ENCODE results near the gene AMDHD1. TPM values are rescaled to one million over a fixed set of nuclear protein-coding genes. Genes with fewer than 3 reads are reported as not detected.

AMDHD1 gene
- polyA plus RNA-seq, 3 donors, result 0.43 to 1.9 (median 1.0) TPM

DNA sequence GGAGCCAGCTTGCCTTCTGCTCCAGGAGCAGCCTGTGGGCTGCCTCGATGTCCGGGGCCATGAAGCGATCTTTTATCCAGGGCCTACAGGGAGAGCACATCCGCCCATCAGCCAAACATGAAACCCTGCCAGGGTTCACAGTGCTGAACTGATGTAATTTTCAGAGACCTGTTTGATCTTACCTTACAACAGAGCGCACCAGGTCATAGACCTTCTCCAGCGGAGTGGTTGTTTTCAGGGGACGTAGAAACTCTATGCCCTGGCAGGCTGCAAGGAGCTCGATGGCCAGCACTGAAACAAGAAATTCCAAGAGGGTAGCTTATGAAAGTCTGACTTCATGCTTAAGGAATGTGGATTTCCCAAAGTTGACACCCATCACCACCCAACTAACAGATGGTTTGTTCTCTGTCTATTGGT is 33.3 kb downstream of the AMDHD1 start:
- no peaks in the 10 kb centered on the region for H3K27me3 Mint-ChIP-seq (ENCODE audit: low read depth in 3 of 3)
- TF ChIP-seq CTCF (IDR thresholded peaks at IDR 0.05), result no peak

DNA sequence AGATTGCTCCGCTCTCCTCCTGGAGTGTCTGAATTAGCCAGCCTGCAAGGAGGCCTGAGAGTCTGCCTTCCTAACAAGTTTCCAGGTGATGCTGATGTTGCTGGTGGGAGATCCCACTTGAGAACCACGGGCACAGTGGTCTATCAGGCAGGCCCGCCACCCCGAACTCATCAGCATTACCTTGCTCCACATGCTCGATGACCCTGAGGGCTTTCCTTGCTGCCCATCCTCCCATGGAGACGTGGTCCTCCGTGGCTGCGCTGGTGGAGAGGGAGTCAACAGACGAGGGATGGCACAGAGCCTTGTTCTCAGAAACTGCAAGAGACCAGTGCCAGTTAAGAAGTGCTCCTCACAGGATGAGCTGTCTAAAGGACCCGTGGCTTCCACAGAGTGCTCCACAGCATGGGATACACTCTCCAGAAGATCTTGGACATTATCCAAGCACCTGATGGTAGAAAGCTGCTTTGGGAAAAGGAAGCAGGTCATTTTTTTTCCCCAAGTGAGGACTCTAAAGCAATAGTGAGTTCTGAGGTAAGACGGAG is 34.7 kb downstream of the AMDHD1 start:
- TF ChIP-seq CTCF (IDR thresholded peaks at IDR 0.05), result no peak
- Histone ChIP-seq H3K4me3 (replicated peaks in 1 of 3; ENCODE audit: low read depth in 2 of 3, low read length in 3 of 3) (no peak overlapping the region), H3K27ac (ENCODE audit: low read depth in 1 of 2, low read length in 2 of 2) (no peak overlapping the region), H3K27me3 (ENCODE audit: control insufficient read depth in 2 of 2, insufficient read depth in 2 of 2, low read length in 2 of 2) (no peaks in the 10 kb centered on the region), H2AFZ (ENCODE audit: insufficient read depth, low read depth, low read length, poor library complexity, severe bottlenecking) (no peak overlapping the region), H3K36me3 (replicated peaks in 1 of 2; ENCODE audit: control insufficient read depth in 1 of 2, insufficient read depth in 2 of 2, low read length in 2 of 2) (peaks cover 88 to 100% of the 10 kb centered on the region in 2 donors), H4K20me1 (ENCODE audit: insufficient read depth, low read length) (no peaks in the 10 kb centered on the region), H3K9me3 (replicated peaks in 1 of 2; ENCODE audit: control insufficient read depth in 1 of 2, insufficient read depth in 1 of 2, low read length in 2 of 2) (no peaks in the 10 kb centered on the region), H3K9ac (ENCODE audit: insufficient read depth, low read length, poor library complexity, severe bottlenecking) (no peak overlapping the region), H3K4me2 (replicated peaks; ENCODE audit: extremely low read depth, low read length, poor library complexity, severe bottlenecking) (no peak overlapping the region), H3K79me2 (ENCODE audit: insufficient read depth, low read length) (no peaks in the 10 kb centered on the region), H3K4me1 (ENCODE audit: control insufficient read depth in 1 of 2, insufficient read depth in 2 of 2, low read length in 2 of 2) (no peaks in the 10 kb centered on the region)
- intact Hi-C loops (cut with micrococcal nuclease), result no loop called here
- no peak overlapping the region for H3K4me3 Mint-ChIP-seq
- DNase-seq, result no peak
- peaks cover 2% of the 10 kb centered on the region for H3K4me1 Mint-ChIP-seq
- H3K36me3 Mint-ChIP-seq, result peaks cover 82 to 97% of the 10 kb centered on the region in 2 donors
- H3K9me3 Mint-ChIP-seq, result no peaks in the 10 kb centered on the region
- WGBS (ENCODE audit: insufficient coverage), result 79% methylated on average over 3 of the region's 11 CpGs
- H3K27me3 Mint-ChIP-seq (ENCODE audit: low read depth in 3 of 3), result no peaks in the 10 kb centered on the region
- H3K27ac Mint-ChIP-seq, result peak overlapping the region in 1 of 7 donors; percentile 8

More for the DNA sequence above, 33.3 kb downstream of the AMDHD1 start:
- no peaks in the 10 kb centered on the region for H3K9me3 ChIP-seq (replicated peaks in 1 of 2; ENCODE audit: control insufficient read depth in 1 of 2, insufficient read depth in 1 of 2, low read length in 2 of 2)
- no peak for DNase-seq
- H2AFZ ChIP-seq (ENCODE audit: insufficient read depth, low read depth, low read length, poor library complexity, severe bottlenecking), result no peak overlapping the region
- no peaks in the 10 kb centered on the region for H4K20me1 ChIP-seq (ENCODE audit: insufficient read depth, low read length)
- H3K4me3 ChIP-seq (replicated peaks in 1 of 3; ENCODE audit: low read depth in 2 of 3, low read length in 3 of 3), result no peak overlapping the region
- Mint-ChIP-seq H3K36me3 (peaks cover 82 to 92% of the 10 kb centered on the region in 2 donors), H3K4me3 (no peak overlapping the region), H3K27ac (no peak overlapping the region), H3K4me1 (peaks cover 2% of the 10 kb centered on the region), H3K9me3 (no peaks in the 10 kb centered on the region)
- H3K9ac ChIP-seq (ENCODE audit: insufficient read depth, low read length, poor library complexity, severe bottlenecking), result no peak overlapping the region
- H3K4me1 ChIP-seq (ENCODE audit: control insufficient read depth in 1 of 2, insufficient read depth in 2 of 2, low read length in 2 of 2), result no peaks in the 10 kb centered on the region
- H3K79me2 ChIP-seq (ENCODE audit: insufficient read depth, low read length), result no peaks in the 10 kb centered on the region
- no peak overlapping the region for H3K27ac ChIP-seq (ENCODE audit: low read depth in 1 of 2, low read length in 2 of 2)
- WGBS (ENCODE audit: insufficient coverage), result 100% methylated on average over 6 of the region's 8 CpGs
- intact Hi-C loops (cut with micrococcal nuclease), result no loop called here
- H3K36me3 ChIP-seq (replicated peaks in 1 of 2; ENCODE audit: control insufficient read depth in 1 of 2, insufficient read depth in 2 of 2, low read length in 2 of 2), result peaks cover 82 to 94% of the 10 kb centered on the region in 2 donors
- no peaks in the 10 kb centered on the region for H3K27me3 ChIP-seq (ENCODE audit: control insufficient read depth in 2 of 2, insufficient read depth in 2 of 2, low read length in 2 of 2)
- no peak overlapping the region for H3K4me2 ChIP-seq (replicated peaks; ENCODE audit: extremely low read depth, low read length, poor library complexity, severe bottlenecking)
